ENCODE measurements around the gene GNAQ.

GNAQ gene

GRCh38 chr9:77710316-77710715 is 321.3 kb downstream of the GNAQ start:
- Histone ChIP-seq H3K27ac (ENCODE audit: low read depth, low read length) (no peak overlapping the region), H3K27me3 (ENCODE audit: control insufficient read depth, low read length) (no peaks in the 10 kb centered on the region), H3K9me2 (replicated peaks; ENCODE audit: control insufficient read depth, low read length) (no peaks in the 10 kb centered on the region), H3K36me3 (ENCODE audit: control insufficient read depth, low read length) (no peaks in the 10 kb centered on the region), H3K9me3 (ENCODE audit: control insufficient read depth, insufficient read depth, low read length) (no peaks in the 10 kb centered on the region), H3K4me3 (ENCODE audit: low read length) (no peak overlapping the region), H4K20me1 (ENCODE audit: control insufficient read depth, insufficient read depth, low read depth, low read length) (no peaks in the 10 kb centered on the region), H3K79me2 (ENCODE audit: control insufficient read depth, low read length) (no peaks in the 10 kb centered on the region), H3K4me1 (ENCODE audit: control insufficient read depth, low read length) (no peaks in the 10 kb centered on the region), H3K4me2 (ENCODE audit: low read length) (no peak overlapping the region), H3F3A (ENCODE audit: control insufficient read depth, insufficient read depth) (no peaks in the 10 kb centered on the region)
- TF ChIP-seq, protein P1, sequence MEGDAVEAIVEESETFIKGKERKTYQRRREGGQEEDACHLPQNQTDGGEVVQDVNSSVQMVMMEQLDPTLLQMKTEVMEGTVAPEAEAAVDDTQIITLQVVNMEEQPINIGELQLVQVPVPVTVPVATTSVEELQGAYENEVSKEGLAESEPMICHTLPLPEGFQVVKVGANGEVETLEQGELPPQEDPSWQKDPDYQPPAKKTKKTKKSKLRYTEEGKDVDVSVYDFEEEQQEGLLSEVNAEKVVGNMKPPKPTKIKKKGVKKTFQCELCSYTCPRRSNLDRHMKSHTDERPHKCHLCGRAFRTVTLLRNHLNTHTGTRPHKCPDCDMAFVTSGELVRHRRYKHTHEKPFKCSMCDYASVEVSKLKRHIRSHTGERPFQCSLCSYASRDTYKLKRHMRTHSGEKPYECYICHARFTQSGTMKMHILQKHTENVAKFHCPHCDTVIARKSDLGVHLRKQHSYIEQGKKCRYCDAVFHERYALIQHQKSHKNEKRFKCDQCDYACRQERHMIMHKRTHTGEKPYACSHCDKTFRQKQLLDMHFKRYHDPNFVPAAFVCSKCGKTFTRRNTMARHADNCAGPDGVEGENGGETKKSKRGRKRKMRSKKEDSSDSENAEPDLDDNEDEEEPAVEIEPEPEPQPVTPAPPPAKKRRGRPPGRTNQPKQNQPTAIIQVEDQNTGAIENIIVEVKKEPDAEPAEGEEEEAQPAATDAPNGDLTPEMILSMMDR (IDR thresholded peaks at IDR 0.05; ENCODE audit: low read depth, low read length, poor library complexity, severe bottlenecking): no peak
- TF ChIP-seq EZH2phosphoT487 (IDR thresholded peaks at IDR 0.05; ENCODE audit: borderline replicate concordance, low read length): no peak

GRCh38 chr9:77708064-77708815 is 323.4 kb downstream of the GNAQ start:
- Histone ChIP-seq H3K9me2 (replicated peaks; ENCODE audit: control insufficient read depth, low read length) (no peaks in the 10 kb centered on the region), H3K4me3 (ENCODE audit: low read length) (no peak overlapping the region), H3K27ac (ENCODE audit: low read depth, low read length) (no peak overlapping the region), H3K4me2 (ENCODE audit: low read length) (no peak overlapping the region), H3K4me1 (ENCODE audit: control insufficient read depth, low read length) (no peaks in the 10 kb centered on the region), H3K79me2 (ENCODE audit: control insufficient read depth, low read length) (no peaks in the 10 kb centered on the region), H3K36me3 (ENCODE audit: control insufficient read depth, low read length) (no peaks in the 10 kb centered on the region), H3K27me3 (ENCODE audit: control insufficient read depth, low read length) (no peaks in the 10 kb centered on the region), H4K20me1 (ENCODE audit: control insufficient read depth, insufficient read depth, low read depth, low read length) (no peaks in the 10 kb centered on the region), H3K9me3 (ENCODE audit: control insufficient read depth, insufficient read depth, low read length) (no peaks in the 10 kb centered on the region), H3F3A (ENCODE audit: control insufficient read depth, insufficient read depth) (no peaks in the 10 kb centered on the region)
- TF ChIP-seq, protein P1 (IDR thresholded peaks at IDR 0.05; ENCODE audit: low read depth, low read length, poor library complexity, severe bottlenecking): no peak
- no peak for TF ChIP-seq EZH2phosphoT487 (IDR thresholded peaks at IDR 0.05; ENCODE audit: borderline replicate concordance, low read length)

- H3K27ac ChIP-seq (ENCODE audit: low read depth, low read length): no peak overlapping the region
- TF ChIP-seq, protein P1 (IDR thresholded peaks at IDR 0.05; ENCODE audit: low read depth, low read length, poor library complexity, severe bottlenecking): no peak
- TF ChIP-seq EZH2phosphoT487 (IDR thresholded peaks at IDR 0.05; ENCODE audit: borderline replicate concordance, low read length): no peak
- no peak overlapping the region for H3K4me2 ChIP-seq (ENCODE audit: low read length)
- no peaks in the 10 kb centered on the region for H3K27me3 ChIP-seq (ENCODE audit: control insufficient read depth, low read length)
- no peaks in the 10 kb centered on the region for H4K20me1 ChIP-seq (ENCODE audit: control insufficient read depth, insufficient read depth, low read depth, low read length)
- no peaks in the 10 kb centered on the region for H3K4me1 ChIP-seq (ENCODE audit: control insufficient read depth, low read length)
- H3K4me3 ChIP-seq (ENCODE audit: low read length): no peak overlapping the region
- no peaks in the 10 kb centered on the region for H3K9me3 ChIP-seq (ENCODE audit: control insufficient read depth, insufficient read depth, low read length)
- H3K79me2 ChIP-seq (ENCODE audit: control insufficient read depth, low read length): no peaks in the 10 kb centered on the region
- no peaks in the 10 kb centered on the region for H3F3A ChIP-seq (ENCODE audit: control insufficient read depth, insufficient read depth)
- no peaks in the 10 kb centered on the region for H3K36me3 ChIP-seq (ENCODE audit: control insufficient read depth, low read length)
- no peaks in the 10 kb centered on the region for H3K9me2 ChIP-seq (replicated peaks; ENCODE audit: control insufficient read depth, low read length)
Observed at GRCh38 chr9:77707383-77708063, 324.1 kb downstream of the GNAQ start.

Data from DOHH2 (cell line).